GM19372 (cell line): ENCODE data around the gene PYGO2.

Experiments
- ATAC-seq: cut with Tn5 transposase; IDR thresholded peaks from one replicate; pipeline ENCODE4 v1.9.1; 2021; ENCODE audit warnings: mild to moderate bottlenecking, low read depth, moderate library complexity; ENCODE audit not compliant: unreplicated experiment

Gene PYGO2

GRCh38 chr1:154966111-154966510, 4.5 kb upstream of the PYGO2 start:
- ATAC-seq: no peak

DNA sequence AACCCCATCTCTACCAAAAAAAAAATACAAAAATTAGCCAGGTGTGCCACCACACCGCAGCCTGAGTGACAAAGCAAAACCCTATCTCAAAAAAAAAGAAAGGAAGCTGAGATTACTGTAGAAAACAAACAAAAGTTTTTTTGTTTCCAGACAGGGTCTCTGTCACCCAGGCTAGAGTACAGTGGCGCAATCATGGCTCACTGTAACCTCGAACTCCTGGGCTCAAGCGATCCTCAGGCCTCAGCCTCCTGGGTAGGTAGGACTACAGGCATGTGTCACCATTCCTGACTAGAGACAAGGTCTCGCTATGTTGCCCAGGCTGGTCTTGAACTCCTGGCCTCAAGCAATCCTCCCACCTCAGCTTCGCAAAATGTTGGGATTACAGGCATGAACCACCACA, 2.8 kb upstream of the PYGO2 start:
- ATAC-seq: no peak

DNA sequence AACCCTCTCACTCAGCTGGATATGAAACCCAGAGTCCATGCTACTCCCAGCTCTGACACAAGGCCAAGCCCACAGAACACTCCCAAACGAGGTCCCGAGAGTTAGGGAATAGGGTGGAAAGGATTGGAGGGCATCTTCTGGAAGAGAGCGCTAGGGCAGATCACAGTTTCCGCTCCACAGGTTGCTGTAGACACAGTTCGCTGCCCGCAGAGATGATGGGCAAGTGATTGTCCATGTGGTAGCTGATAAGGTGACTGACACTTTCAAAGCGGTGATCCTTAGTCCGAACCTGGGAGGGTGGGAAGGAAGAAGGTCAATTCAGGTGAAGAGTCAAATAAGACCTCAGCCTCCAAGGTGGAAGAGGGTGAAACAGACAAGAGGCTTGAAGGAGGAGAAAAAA, 2.1 kb upstream of the PYGO2 start:
- no peak for ATAC-seq

DNA sequence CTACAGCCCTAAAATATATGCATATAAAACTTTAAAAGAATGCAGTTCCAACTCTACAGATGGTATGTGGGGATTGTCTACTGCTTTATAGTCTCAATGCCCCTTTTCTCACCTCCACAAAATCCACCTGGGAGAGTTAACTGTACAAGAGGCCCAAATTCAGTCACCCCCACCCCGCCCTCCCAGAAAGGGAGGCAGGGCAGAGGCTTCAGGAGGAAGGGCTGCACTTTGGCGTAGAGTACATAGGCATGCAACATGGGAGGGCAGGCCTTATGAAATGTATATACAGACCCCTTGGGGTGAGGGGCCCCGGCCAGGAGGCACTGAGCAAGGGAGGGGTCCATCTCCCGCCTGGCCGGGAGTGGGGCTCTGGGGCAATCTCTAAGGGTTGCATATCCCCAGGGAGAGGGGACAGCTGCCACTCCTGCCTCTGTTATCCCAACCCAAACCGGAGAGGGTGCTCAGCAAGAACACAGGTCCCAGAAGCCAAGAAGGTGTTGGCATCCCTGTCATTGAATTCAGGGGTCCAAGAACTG, 1.3 kb upstream of the PYGO2 start:
- no peak for ATAC-seq

- no peak for ATAC-seq
Measured at GRCh38 chr1:154962156-154962749, 671 bp upstream of the PYGO2 start.

- no peak for ATAC-seq
Measured at GRCh38 chr1:154960446-154961136, 991 bp downstream of the PYGO2 start.

DNA sequence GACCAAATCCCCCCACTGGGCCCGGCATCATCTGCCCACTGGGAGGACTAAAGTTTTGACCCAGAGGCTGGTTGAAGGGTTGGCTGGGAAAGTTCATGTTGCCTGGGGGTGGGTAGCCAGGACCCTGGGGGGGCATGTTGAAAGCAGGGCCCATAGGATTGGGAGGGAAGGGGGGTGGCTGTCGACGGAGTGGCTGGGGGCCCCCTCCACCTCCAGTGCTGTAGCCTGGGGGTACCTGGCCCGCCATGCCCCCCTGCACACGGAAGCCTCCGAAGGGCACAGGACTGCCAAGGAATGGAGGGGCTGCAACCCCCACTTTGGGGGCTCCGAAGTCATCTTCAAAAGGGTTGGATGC, 2.2 kb downstream of the PYGO2 start:
- no peak for ATAC-seq

- no peak for ATAC-seq
Measured at GRCh38 chr1:154958681-154959425, 2.7 kb downstream of the PYGO2 start.

- no peak for ATAC-seq
Measured at GRCh38 chr1:154958036-154958435, 3.5 kb downstream of the PYGO2 start.

GRCh38 chr1:154957091-154957657, 4.4 kb downstream of the PYGO2 start:
- ATAC-seq: no peak

- no peak for ATAC-seq
Measured at GRCh38 chr1:154956544-154956941, 5.0 kb downstream of the PYGO2 start.

DNA sequence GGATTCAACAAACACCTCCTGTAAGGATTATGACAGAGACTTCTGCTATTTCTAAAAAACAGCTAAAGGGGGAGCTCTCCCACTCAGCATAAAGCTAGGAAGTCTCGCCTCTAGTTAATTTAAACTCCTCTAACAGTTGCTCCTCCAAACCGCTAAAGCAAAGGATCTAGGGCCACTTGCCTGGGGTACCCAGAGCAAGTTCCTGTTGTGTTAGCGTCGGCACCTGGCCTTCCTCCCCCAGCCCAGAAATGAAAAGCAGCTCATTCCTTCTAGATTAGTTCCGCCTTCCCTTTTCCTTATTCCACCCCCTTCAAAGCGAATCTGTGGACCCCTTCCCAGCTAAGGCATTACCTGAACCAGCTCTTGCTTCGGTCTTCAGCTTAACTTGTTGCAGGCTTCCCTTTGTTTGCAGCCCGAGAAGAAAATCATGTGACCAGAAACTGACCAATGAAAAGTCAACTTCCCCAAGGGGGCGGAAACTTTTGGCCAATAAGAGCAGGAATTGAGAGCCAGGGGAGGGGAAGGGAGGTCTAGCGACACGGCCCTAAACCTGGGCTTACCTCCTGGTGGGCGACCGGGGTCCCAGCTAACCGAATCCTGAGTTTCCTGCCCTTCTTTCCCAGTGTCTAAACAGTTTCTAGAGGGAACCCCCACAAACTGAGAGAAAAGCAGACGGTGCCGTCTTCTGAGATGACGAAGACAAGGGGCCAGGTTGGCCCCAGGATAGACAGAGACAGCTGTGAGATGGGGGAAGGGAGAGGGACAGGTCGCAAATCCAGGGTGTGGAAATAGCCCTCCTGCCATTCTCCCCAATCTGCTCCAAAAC, 5.7 kb downstream of the PYGO2 start, which contains the start of gene PBXIP1:
PBXIP1 (minus strand) TSS at position 382 of the 826 bp plus-strand sequence. CDS start 2,378 bp downstream, outside the sequence.
- no peak for ATAC-seq

DNA sequence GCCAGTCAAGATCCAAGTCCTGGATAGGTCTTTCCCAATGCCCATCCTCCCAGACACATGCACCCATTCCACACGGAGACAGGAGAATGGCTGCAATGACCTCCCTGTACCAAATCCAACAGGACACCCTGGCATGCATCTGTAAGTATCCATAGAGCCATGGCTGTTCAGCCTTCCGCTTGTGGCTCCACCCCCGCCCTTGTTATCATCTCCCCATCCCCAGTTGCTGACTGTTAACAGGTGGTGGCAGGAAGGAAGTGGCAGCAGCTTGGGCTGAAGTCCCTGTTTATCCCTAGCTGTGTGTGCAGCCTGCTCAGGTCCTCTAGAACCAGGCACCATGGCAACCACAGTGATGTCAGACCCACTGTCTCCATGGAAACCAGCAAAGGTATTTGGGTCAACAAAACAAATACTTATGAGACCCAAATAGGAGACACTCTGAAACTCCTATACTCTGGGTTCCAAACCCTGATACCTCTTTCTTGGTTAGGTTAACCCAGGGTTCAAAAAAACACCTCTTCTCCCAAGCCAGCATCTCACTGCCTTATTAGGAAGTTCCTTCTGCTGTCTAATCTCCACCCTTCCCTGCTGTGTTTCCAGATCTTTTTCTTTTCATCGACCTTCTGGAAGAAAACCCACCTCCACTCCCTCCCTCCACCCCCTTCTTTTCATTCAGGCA, 6.4 kb downstream of the PYGO2 start:
- no peak for ATAC-seq

DNA sequence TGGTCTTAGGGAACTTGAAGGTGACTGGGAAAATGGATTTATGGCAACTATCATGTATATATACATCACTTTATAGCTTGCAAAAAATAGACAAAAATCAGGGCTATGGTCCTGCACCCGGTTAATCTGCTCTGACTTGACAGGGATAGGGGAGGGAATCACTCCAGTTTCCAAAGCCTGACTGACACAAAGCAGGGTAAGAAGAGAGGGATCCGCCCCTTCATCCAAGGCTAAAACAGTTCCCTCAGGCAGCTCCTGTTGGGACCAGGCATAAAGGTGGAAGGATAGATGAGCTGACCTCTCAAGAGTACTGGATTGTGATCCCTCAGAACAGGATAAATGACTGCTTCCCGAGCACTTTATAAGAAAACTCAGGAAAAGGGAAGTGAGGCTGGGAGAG, 7.0 kb downstream of the PYGO2 start:
- no peak for ATAC-seq

DNA sequence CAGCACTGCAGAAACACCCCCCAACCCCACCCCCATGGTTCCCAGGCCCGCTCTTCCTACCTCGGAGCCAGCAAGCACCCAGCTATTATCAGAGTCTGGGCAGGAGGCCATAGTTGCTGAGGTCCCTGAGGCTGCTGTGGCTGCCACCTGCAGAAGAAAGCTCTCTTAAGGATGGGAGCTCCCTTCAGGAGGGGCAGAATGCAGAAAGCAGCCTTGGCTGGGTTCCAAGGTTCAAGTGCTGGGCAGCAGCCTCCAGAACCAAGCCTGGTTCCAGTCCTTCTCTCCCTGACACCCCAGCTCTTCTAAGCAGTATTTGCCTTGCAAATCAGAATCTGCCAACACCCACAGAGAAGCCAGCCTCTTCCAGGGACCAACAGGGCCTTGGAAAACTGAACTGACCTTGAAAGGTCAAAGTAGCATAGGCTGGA, 8.0 kb downstream of the PYGO2 start:
- no peak for ATAC-seq

DNA sequence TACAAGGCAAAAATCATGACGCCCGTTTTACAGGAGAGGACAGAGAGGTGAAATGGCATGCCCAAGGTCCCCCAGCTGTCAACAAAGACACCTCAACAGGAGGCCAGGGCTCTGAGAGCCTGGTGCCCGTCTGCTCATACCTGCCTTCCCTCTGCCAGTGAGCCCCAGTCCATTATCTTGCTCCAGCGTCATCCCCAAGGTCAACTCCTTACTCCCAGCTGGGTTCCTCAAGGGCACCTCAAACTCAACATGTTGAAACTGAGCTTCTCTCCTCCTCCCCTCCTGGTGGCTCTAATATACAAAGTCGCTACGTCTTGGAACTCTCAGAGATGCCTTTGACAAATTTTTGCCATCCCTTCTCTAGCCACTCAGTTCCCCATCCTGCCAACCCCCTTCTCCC, 8.9 kb downstream of the PYGO2 start:
- ATAC-seq: no peak

DNA sequence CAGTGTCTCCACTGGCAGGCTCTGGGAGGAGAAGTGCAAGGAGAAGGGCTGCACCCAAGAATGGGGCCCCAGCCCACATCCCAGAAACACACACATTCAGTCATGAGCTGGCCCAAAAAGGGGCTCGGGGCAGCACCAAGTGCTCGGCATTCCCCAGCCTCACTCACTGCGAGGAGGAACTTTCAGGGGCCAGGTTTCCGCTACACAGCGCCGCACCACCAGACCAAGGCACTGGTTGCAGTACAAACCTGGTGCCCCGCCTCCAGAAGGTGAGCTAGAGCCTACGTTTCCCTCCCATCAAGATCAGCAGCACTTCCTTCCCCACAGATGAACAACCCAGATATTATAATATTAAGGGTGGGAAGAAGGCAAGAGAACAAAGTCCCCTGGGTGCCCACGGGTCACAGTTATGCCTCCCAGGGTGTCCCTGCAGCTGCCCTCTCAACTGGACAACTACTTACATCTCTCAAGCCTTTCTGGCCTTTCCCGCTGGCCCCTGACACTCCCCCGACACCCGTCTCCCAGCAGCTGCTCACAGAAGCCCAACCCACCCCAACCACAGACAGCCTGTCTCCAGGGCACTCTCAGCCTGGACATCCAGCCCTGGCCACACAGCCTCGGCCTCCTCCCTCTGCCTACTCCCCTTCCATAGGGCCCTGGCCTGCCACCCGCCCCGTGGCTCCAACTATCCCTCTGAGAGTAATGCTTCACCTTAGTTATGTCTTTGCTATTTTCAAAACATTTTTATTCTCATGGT, 9.5 kb downstream of the PYGO2 start:
- no peak for ATAC-seq

- no peak for ATAC-seq
Measured at GRCh38 chr1:154948079-154948478, 13.5 kb downstream of the PYGO2 start.
